ENCODE measurements around the gene TP53.
A peak's percentile ranks its signal among the peaks of the same experiment; 100 is the strongest.

DNA sequence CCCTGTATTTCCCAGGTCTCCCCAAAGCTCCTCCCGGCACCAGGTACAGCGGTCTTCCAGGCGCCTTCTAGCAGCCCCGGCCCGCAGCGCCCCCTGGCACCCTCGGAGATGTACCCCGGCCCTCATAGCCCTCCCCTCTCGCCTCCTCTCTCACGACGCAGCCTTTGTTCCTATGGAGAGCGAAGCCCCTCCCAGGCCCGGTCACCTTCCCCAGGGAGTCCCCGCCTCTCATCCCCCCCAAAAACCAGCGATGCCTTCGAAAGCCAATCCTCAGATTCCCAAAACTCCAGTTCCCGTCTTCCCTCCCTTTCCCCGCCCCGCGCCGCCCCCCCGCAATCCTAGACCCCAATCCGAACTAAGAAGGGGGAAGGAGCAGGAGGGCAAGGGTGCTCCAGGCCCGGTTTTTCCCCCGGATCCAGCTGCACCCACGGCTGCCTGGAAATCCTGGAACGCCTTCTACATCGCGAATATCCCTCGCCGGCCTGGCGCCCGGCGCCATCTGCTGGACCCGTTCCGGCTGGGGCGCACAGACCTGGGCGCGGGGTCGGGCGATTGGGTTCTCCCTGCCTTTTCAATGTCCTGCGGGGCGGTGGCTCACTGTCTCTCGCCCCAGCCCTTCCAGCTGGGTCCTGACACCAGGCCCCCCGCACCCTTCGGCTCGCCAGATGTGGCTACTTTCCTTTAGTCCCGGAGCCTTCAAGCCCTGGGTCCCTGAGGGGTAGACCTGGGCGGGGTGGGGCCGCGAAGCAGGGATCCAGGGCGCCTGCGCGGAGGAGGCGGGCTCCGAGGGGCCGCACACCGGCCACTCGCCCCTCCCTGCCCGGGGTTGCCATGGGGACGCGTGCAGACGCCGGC, 29.8 kb upstream of the TP53 start, which contains the start of gene DNAH2:
- TF ChIP-seq, protein P1, sequence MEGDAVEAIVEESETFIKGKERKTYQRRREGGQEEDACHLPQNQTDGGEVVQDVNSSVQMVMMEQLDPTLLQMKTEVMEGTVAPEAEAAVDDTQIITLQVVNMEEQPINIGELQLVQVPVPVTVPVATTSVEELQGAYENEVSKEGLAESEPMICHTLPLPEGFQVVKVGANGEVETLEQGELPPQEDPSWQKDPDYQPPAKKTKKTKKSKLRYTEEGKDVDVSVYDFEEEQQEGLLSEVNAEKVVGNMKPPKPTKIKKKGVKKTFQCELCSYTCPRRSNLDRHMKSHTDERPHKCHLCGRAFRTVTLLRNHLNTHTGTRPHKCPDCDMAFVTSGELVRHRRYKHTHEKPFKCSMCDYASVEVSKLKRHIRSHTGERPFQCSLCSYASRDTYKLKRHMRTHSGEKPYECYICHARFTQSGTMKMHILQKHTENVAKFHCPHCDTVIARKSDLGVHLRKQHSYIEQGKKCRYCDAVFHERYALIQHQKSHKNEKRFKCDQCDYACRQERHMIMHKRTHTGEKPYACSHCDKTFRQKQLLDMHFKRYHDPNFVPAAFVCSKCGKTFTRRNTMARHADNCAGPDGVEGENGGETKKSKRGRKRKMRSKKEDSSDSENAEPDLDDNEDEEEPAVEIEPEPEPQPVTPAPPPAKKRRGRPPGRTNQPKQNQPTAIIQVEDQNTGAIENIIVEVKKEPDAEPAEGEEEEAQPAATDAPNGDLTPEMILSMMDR (IDR thresholded peaks at IDR 0.05) = peak; percentile 87
- TF ChIP-seq POLR2AphosphoS5 (IDR thresholded peaks at IDR 0.05; ENCODE audit: low read depth, low read length) = no peak
- no peak for TF ChIP-seq TCF7L2 (IDR thresholded peaks at IDR 0.05; ENCODE audit: low read depth, low read length)
- TF ChIP-seq, protein P2, sequence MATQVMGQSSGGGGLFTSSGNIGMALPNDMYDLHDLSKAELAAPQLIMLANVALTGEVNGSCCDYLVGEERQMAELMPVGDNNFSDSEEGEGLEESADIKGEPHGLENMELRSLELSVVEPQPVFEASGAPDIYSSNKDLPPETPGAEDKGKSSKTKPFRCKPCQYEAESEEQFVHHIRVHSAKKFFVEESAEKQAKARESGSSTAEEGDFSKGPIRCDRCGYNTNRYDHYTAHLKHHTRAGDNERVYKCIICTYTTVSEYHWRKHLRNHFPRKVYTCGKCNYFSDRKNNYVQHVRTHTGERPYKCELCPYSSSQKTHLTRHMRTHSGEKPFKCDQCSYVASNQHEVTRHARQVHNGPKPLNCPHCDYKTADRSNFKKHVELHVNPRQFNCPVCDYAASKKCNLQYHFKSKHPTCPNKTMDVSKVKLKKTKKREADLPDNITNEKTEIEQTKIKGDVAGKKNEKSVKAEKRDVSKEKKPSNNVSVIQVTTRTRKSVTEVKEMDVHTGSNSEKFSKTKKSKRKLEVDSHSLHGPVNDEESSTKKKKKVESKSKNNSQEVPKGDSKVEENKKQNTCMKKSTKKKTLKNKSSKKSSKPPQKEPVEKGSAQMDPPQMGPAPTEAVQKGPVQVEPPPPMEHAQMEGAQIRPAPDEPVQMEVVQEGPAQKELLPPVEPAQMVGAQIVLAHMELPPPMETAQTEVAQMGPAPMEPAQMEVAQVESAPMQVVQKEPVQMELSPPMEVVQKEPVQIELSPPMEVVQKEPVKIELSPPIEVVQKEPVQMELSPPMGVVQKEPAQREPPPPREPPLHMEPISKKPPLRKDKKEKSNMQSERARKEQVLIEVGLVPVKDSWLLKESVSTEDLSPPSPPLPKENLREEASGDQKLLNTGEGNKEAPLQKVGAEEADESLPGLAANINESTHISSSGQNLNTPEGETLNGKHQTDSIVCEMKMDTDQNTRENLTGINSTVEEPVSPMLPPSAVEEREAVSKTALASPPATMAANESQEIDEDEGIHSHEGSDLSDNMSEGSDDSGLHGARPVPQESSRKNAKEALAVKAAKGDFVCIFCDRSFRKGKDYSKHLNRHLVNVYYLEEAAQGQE (IDR thresholded peaks at IDR 0.05; ENCODE audit: insufficient read depth in 1 of 2, low read depth in 2 of 2, low read length in 1 of 2) = no peak
